Muscle of arm (tissue), 12 donors: ENCODE results near the gene GOLGA2. TPM values are rescaled to one million over a fixed set of nuclear protein-coding genes. Genes with fewer than 3 reads are reported as not detected.
"Not testable (repeated sequence)": the region's sequence is repeated elsewhere in the genome, so short reads cannot be mapped to it uniquely, and the experiment has no call there.

Experiments used
- DNase-seq: peaks from one replicate; pipeline ENCODE4 v3.0.0-alpha.2; 2013
- polyA plus RNA-seq, 12 donors: library from polyadenylated mRNA; unstranded; fragments of 120-200 nt; gene quantifications; one replicate each; pipeline ENCODE4 v1.2.1, GENCODE V29; 2013; ENCODE audit not compliant: insufficient read length in 12 of 12

The GOLGA2 gene
- polyA plus RNA-seq, 12 donors: 78.4 to 143 (median 88.3) TPM

DNA sequence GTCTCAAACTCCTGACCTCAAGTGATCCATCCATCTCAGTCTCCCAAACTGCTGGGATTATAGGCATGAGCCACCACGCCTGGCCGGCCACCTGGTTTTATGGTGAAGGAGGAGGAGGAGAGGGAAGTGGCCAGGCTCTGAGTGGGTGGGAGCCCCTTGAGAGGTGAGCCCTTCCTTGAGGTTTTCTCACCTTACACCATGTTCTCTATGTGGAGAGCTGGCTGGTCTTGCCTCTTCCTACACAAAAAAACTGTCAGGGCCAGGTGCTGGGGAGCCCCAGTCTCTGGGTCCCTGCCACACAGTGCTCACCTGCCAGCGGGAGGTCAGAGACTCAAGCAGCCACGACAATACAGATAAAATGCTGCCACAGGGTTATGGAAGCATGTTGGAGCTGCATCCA is 18.3 kb upstream of the GOLGA2 start:
- DNase-seq: no peak

DNA sequence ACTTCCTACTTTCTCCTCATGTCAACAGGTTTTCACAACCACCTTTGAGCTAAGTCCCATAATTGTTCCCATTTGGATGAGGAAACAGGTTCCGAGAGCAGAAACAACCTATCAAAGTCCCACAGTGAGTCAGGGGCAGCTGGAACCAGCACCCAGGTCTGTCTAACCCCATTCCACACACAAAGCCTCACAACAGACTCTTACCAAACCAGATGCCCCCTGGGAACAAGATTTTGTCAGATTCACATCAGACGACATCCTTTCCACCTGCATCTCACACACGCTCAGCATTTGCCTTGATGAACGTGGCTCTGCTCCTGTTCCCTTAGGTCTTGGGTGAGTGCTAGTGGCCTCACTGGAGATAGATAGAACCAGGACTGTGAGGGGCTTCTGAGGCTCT is 17.3 kb upstream of the GOLGA2 start:
- no peak for DNase-seq

DNA sequence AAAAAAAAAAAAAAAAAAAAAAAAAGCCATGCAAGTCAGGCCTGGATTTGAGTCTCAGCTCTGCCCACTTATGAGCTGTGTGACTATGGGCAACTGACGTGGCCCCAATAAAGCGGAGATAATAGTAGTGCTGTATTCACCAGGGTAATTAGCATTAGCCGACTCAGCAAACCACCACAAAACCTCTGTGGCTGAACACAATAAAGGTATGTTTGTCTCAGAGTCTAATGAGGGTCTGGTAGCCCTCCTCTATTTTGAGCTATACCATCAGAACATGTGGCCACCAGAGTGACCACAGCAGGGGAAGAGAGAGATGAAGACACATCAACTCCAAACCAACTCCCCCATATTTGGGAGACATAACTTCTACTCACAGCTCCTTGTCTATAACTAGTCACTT is 16.2 kb upstream of the GOLGA2 start:
- no peak for DNase-seq

DNA sequence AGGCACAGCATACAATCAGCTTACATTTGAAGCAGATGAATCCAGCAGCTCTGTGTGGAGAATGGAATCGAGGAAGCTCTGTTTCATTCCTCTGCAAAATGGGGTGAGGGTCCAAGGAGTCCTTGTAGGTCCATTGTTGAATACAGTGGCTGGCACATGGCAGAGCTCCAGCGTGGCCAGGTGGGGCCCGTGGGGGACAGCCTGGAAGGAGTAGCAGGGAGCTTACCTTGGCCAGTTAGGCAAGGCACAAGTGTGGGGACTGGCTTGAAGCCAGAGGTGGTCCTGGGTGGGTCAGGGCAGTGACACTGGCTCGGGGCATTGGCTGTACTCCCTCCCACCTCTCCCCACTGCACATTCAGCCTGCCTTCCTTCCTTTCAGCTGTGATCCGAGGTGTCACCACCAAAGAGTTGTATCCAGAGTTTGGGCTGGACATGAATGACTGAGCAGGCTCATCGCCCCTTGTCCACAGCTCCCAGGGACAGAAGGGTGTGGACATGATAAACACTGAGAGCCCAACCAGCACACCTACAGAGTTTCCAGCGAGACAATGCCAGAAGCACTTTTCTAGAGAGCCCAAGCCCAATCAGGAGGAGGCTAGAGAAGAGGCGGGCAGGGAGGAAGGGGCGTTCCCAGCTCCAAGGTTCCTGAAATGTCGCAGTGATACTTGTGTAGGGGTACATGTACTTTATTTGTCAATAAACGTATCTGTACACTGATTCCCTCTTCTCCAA is 12.6 kb upstream of the GOLGA2 start:
- no peak for DNase-seq

DNA sequence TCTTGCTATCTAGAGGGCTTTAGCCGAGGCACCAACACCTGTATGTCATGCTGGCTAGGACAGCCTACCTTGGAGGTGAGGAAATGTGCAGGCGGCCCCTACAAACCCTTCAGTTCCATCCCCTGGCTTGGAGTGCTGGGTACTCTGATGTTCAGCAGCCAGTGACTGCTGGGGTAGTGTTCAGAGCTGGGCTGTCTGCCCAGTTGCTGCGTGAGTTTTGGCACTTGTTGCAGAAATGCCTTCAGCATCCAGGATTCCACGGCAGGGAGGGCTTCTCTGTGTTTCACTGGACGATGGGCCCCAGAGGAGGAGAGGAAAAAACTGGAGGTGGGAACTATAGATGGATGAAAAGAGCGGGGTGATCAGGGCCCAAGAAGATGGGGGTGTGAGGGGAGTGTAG is 10.6 kb upstream of the GOLGA2 start:
- peak; percentile 70 for DNase-seq

DNA sequence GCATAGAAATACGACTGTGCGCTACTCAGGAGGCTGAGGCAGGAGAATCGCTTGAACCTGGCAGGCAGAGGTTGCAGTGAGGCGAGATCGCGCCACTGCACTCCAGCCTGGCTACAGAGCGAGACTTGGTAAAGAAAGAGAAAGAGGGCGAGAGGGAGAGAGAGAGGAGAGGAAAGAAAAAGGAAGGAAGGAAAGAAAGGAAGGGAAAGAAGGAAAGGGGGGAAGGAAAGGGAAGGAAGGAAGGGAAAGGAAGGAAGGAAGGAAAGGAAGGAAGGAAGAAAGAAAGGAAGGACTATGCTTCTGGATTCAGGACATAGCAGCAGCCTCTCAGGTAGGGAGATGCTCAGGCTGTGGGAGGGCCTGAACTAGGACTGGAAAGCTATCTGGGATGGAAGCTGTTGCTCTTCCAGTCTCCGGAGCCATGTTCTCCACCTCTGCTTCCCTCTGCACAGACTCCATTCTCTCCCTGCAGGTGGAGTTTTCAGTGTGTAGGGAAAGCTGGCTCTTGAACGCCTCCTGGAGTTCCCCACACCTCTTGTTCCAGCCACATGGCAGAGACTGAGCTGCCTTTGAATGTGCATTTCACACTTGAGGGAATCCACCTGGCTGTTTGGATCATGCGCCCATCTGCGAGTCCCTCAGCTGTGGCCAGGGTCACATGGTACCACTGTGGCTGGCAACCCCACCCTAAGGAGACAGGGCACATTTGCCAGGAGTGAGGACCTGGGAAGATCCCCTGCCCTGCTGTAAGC is 9.4 kb upstream of the GOLGA2 start:
- no peak for DNase-seq

DNA sequence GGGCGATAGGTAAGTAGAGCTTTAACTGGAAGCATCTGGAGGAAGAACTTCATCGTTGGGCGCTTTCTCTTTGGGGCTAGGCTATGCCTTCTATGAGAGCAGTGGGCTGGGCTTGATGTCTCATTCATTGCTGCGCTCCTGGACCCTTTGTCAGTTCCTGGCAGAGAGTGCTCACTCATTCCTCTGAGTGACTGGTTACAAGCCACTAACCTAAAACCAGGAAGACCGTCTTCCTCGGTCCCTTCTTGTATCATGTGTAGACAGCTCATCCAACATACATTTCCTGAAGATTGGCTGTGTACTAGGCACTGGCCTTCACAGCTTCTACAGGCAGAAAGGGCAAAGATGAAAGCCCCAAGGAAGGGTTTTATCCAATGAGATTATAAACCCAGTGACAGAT is 6.7 kb upstream of the GOLGA2 start:
- DNase-seq: no peak

DNA sequence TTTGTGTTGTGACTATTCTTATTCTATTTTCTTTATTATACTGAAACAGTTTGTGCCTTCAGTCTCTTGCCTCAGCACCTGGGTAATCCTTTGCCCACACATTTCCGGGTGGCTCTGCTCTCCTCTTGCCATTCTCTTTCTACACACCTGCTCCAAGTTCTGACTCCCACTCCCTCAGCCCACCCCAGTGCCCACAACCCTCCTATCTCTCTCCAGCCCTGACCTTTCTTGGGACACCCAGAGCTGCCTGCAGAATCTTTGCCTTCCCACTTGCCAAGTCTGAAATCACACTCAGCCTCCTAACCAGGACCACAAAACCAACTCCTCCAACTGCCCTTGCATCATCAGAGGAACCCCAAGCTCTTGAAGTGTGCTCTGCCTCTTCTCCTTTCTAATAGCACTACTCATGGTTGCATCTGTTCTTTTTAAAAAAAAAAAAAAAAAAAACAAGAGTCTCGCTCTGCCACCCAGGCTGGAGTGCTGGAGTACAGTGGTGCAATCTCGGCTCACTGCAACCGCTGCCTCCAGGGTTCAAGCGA is 4.3 kb upstream of the GOLGA2 start:
- no peak for DNase-seq

DNA sequence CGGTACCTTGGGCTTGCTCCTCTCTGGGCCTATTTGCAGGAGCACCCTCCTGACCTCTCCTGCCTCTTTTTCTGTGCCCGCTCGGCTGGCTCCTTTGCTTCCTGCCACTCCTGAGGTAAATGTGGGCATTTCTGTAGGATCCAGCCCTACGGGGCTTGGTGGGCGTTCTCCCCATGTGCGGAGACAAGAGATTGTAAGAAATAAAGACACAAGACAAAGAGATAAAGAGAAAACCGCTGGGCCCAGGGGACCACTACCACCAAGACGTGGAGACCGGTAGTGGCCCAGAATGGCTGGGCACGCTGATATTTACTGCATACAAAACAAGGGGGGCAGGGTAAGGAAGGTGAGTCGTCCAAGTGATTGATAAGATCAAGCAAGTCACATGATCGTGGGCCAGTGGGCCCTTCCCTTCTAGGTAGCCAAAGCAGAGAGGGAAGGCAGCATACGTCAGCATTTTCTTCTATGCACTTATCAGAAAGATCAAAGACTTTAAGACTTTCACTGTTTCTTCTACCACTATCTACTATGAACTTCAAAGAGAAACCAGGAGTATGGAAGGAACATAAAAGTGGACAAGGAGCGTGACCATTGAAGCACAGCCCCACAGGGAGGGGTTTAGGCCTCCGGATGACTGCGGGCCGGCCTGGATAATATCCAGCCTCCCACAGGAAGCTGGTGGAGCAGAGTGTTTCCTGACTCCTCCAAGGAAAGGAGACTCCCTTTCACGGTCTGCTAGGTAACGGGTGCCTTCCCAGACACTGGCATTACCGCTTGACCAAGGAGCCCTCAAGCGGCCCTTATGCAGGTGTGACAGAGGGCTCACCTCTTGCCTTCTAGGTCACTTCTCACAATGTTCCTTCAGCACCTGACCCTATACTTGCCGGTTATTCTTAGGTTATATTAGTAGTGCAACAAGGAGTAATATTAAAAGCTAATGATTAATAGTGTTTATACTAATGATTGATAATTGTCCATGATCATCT is 3.6 kb upstream of the GOLGA2 start:
- DNase-seq: not testable (repeated sequence)

DNA sequence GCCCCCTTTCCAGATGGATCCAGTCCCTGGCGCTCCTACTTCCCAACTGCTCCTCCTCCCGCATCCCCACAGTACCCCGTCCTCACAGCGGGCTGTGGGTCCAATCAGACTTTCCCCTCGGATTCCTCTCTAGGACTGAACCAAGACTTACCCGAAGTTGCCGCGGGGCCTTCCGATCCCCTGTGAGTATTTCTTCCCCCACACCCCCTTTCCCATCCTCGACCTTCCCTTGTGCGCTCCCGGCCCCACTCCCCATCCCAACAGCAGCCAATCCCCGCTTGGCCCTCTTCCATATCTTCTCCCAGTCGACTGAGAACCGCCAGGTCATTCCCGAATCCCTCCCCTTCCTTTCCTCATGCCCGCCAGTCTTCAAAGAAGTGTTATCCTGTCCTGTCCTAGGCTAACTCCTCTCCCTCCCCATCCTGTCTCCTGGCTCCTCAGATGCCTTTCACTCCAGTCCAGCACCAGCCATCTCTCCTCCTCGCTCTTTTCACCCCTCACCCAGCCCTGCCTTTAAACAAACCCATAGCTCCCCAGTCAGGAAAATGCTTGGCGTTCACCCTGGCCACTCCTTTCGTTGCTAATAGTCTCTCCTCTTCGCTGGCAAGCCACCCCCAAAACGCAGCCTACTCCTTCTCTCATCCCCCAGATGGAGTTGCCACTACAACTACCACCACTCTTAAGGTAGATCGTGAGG is 915 bp upstream of the GOLGA2 start:
- DNase-seq: peak; percentile 76

DNA sequence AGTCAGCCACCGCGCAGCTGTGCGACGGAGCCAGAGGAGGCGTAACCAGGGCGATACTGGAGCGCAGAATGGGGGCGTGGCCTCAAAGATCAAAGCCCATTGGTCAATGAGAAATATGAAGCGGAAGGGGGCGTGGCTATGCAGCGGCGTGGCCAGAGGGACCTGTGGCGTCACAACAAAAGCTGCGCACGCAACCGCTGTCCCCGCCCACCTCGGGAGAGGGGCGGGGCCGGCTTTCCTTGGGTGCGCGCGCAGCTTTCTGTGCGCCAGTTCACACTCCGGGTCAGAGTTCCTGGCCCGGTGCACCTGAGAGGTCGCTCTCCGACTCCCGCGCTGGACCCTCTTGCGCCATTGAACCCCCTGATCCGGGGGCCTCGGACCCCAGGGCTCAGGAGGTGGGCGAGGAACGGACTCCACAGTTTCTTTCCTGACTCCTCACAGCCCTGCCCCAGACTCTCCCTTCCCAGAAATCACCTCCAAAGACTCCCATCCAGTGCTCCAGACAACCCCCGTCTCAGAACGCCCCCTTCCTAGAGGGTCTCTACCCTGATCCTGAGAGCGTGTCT is 284 bp upstream of the GOLGA2 start, which contains the start of gene SWI5:
TSS of gene SWI5 (plus strand) at position 269 of the 566 bp plus-strand sequence.
- DNase-seq: peak; percentile 100

DNA sequence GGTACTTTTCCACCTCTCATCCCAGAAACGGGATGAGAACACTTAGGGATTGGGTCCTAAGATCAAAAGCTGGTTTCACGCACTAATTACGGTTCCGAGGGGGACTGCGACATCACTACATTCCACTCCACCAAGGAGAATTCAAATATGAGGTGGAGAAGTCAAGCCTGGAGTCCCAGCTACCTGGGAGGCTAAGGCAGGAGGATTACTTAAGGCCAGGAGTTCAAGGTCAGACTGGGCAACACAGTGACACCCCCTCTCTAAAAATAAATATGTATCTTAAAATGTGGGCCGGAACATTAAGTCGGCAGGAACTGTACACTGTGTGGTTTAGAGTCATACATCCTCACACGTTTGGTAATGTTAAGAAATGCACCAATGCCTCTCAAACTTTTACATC is 1.6 kb downstream of the GOLGA2 start:
- no peak for DNase-seq

DNA sequence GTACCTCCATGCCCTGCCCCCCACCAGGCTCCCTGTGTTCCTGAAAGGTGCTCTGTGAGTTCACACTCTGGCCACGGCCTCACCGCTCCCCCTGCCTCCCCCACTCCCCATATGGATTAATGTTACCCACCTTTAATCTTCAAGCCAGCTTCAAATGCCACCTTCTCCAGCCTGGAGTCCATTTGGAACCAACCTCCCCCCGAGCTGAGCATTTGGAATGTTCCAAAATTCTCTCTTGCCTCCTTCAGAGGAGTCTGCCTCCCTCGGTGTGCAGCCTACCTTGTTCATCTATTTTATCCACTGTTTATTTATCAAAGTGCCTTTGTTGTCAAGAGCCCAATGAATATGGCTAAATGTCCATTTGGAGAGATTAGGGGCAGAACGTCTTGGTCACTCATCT is 4.3 kb downstream of the GOLGA2 start:
- DNase-seq: no peak

DNA sequence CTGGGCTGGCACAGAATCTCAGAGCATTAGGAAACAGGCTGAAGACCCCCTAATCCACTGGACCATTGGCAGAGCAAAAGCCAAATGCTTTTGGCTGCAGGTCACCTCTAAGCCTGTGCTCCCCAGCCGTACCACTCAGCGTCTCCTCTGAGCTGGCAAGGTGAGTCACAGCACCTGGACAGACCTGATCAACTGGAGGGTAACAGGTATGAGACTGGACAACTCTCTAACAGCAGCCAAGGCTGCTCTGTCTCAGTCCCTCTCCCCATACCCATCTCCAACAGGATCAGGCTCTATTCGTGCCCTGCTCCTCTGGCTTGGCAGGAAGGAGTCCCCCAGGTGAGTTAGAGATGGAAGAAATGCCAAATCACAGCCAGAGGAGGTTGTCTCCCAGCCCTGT is 4.7 kb downstream of the GOLGA2 start:
- no peak for DNase-seq

DNA sequence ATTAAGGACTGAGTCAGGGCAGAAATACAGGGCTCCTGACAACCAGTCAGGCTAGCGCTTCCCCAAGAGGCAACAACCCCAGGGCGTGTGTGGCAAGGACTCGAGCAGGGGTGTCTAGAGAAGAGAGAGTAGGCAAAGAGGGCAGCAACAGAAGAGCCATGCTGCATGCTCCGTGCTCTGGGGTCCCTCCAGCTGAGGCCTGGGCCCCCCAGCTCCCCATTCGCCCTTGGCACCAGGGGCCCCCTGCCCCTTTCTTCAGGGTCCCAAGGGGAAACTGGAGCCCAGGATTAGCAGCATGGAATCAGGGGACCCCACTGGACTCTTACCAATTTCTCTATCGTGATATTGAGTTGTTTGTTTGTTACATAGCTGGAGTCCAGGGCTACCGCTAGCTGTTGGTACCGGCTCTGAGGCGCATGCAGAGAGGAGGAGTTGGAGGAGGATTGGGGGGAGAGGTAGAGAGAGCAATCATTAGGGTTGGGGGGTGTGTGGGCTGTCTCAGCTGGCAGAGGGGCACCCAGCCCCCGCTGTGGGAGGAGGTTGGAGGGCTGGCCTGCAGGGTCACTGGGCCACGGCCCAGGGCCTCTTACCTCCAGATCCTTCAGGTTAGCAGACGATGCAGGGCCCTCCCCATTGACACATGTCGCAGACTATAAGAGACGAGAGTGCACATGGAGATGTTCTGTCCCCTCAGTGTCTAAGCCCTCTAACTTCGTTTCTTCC is 8.8 kb downstream of the GOLGA2 start:
- DNase-seq: no peak

DNA sequence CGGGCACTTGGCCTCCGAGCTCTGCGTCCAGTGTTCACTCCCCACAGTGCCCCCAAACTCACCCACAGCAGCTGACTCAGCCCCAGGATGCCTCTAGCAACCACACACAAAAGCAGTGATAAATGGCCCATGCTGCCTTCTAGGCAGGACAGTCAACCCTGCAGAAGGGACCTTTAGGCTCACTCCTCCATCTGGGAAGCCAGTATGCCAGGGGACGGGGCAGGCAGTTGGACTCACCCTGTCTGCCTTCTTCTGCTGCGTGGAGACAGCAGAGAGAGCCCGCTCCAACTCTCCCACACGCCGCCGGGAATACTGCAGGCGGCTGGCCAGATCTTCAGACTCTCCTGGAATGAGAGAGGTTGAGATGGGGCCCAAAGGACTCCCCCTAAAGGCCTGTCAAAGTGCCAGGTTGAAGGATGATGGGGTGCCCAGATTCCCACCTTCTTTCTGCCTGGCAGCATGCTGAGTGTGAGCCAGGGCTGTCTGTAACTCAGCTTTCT is 10.4 kb downstream of the GOLGA2 start:
- DNase-seq: no peak

DNA sequence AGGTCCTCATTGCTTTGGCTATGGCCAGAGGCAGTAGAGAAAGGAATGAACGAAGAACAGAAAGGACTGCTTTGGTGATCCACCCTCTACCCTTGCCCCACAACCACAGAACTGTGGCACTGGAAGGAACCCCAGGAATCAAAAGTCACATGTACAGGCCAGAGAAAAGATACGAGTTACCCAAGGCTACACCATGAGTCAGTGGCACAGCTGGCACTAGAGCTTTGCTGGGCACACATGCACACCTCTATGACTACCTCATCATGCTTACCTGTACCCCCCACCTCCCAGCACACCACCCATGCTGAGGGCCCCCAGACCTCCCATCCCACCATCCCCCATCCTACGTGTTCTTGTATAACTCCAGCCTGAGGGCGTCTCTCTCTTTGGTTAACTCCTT is 13.1 kb downstream of the GOLGA2 start:
- no peak for DNase-seq

DNA sequence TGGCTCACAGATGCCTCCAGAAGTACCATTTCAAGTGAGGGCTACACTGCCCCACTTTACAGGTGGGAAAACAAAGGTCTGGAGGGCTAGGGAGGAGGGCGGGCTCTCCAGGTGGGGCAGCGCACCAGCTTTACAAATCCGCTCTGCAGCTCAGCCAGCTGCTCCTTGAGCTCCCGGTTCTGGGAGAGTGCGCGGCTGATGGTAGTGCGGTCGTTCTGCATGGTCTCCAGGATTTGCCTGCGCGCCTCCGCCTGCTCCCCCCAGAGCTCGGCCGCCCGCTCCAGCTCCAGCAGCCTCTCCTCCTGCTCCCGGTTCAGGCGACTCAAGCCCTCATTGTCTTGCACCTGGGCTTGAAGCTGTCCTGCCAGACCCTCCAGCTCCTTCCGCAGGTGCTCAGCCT is 15.5 kb downstream of the GOLGA2 start:
- no peak for DNase-seq

DNA sequence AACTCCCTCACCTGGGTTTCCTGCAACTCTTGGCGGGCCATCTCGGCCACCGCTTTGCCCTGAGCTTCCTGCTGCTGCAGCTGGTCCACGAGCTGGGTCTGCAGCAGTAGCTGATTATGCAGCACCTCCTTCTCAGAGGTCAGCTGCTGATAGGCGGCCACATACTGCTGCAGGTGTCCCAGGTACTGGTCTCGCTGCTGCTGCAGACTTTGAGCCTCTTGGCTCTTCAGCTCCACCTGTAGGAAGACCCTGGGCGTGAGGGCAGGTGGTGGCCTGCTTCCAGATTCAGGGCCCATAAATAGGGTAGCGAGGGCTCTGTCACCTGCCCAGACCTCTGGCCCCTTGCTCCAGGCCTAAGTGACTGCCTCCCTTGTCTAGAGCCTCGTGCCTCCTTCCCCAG is 16.7 kb downstream of the GOLGA2 start:
- DNase-seq: no peak

DNA sequence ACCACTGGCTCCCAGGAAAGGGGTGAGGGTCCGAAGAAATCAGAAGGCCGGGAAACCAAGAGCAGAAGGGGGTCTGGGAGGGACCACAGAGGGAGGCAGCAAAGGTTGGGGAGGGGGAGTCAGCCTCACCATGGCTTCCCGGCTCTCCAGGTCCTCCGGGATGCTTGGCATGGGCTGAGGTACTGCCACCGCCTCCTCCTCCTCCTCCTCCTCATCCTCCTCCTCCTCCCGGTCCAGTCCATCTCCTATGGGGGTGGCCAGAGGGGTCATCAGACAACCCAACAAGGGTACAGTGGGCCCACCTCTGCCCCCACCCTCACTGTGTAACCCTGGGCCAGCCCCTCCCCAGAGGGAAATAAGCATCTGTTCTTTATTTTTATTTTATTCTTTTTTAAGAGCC is 17.5 kb downstream of the GOLGA2 start:
- no peak for DNase-seq
